HG02571 (cell line): ENCODE measurements around the gene LTBP1.
A peak's percentile ranks its signal among the peaks of the same experiment; 100 is the strongest.

ENCODE experiments used
- ATAC-seq: cut with Tn5 transposase; IDR thresholded peaks from one replicate; pipeline ENCODE4 v1.9.1; 2021; ENCODE audit warnings: mild to moderate bottlenecking, moderate library complexity; ENCODE audit not compliant: unreplicated experiment

The LTBP1 gene

DNA sequence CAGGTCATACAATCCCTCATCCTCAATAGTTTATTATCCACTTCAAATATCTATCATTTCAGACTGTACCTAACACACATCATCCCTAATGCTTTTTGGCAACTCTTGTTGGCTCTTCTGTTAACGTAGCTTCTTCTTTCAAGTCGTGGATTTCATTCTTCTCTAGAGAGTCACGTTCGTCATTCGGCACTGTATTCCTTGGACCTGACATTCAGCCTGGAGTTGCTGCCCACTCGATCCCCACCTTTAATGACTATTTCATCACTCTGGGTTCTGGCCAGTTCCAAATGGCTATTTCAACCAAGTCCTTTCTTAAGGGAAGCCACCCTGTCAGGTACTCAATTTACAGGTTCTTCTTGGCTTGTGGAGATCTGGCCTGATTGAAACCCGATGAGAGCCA is 337.5 kb downstream of the LTBP1 start:
- no peak for ATAC-seq

DNA sequence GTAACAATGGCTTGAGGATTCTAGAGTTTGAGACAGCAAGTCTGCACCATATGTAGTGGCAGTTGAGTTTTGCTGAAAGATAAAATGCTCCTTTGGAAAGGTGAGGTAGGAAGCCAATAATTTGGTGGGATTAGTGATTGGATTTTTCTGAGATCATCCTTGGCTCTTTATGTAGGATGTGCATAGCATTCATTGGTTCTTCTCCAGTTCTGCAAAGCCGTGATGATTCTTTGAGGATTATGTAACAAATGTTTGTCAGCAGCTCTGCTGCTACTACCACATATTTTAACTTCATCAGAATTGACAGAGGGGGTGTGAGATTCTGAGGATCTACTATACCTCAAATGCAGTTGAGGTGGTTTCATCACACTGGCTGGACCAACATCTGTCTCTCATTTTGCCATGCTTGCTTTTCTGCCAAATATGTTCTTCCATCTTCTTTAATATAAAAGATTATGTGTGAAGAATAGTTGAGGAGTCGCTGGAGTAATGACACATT is 340.8 kb downstream of the LTBP1 start:
- ATAC-seq = no peak

DNA sequence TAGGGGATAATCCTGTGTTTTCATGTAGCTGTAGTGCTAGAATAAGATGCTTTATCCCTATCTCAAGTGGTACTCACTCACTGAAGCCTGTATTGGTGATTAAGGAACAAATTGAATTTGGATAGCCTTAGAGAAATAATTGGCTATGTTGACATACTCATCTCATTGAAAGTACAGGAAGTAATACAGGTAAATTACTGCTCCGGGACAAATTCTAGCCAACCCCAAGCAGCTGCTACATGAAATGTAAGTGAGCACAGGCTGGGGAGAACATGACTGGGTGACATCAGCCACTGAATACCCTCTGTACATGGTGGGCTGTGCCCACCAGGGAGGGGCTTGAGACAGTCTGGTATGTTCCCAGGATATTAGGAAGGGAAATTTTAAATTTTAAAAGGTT is 341.3 kb downstream of the LTBP1 start:
- ATAC-seq = no peak

DNA sequence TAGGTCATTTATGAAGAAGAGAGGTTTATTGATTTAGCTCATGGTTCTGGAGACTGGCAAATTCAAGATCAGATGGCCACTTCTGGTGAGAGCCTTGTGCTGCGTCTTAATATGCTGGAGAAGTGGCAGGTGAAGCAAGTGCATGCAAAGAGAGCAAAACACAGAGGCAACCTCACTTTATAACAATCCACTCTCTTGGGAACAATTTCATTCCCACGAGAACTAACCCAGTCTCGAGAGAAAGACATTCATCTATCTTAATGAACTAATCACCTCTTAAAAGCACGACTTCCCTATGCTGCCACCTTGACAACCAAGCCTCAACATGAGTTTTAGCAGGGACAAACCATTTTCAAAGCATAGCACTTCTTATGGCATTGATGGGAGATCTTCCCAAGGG is 343.2 kb downstream of the LTBP1 start:
- no peak for ATAC-seq

DNA sequence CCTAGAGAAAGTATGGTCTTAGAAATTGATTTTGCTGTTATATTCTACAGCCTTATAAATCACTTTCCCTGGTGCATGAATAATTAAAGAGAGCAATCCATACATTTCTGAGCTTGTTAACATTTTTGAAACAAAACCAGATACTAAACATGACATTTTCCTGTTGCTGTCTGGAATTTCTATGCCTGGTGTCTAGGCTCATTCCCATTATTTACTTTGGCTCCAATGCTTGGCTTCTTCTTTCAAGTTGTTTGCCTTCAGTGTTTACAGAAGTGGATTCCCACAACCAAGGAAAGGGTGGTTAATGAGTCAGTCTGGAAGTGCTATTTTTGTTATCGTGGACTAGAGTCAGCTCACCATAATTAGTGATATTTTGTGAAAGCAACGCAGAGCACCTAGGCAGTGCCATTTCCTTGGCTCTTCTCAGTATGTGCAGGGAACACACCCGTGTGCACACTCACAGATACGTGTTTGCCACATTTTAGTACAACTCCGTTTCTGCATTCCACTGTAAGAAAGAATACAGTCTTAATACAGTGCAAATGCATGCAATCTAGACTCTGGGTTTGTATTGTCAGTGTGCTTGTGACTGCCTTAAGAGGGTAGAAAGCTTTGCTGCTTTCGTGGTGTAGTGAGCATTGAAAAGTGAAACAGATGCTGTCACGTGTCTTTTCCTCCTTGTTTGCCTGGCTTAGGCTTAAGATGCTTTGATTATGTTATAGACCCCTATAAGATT is 344.7 kb downstream of the LTBP1 start:
- no peak for ATAC-seq

DNA sequence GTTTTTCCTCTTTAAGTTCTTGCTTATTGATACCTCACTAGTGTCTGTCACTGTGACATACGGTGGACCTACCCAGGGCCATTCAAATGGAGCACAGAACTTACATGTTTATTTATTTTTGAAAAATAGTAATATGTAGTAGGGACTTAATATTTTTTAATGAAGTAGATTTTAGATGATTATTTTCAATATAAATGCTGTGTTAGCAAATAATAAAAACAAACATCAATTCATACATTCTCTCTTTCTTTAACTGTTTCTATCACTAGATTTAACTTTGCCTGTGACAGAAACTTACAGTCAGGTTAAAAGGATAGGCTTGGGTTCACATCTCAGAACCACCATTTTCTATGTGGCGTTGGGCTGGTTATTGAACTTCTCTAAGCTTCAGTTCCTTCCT is 345.3 kb downstream of the LTBP1 start:
- no peak for ATAC-seq

DNA sequence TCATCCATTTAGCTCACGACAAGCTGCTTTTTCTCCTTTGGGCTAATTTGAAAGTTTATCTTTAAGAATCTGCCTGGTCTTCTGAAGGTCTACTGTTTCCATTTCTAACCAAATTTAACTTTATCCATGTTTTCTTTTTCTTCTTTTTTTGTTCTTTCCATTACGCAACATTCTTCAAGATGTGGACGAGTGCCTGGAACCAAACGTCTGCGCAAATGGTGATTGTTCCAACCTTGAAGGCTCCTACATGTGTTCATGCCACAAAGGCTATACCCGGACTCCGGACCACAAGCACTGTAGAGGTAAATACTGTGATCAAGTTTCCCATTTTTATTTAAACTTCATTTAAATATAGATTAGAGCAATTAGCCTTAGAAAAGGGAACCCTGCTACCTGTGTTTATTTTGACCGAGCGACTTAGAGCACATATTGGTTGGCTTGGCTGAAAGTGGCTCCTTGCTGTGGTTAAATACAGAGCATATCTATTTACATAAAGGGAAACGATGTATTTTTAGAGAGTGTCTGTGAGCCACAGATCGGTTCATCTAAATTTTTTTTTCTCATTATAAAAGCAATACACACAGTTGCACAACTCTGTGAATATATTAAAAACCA is 346.3 kb downstream of the LTBP1 start:
- no peak for ATAC-seq

DNA sequence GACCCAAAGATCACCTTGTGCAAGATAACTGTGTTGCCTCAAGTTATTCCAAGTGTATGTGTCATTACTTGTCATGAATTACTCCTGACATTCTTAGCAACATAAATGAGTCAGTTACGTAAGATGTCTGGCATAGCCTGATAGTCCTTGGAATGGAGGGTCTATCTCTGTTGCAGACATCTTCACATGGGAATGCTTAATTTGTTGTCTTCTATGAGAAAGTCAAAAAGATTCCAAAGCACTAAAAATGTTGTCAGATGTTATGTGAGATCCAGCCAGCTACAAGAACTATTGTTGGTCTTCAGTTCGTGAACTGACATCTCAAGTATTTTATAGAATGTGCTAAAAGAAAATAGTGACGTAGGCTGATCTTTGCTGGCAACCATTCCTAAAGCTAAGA is 351.5 kb downstream of the LTBP1 start:
- no peak for ATAC-seq

DNA sequence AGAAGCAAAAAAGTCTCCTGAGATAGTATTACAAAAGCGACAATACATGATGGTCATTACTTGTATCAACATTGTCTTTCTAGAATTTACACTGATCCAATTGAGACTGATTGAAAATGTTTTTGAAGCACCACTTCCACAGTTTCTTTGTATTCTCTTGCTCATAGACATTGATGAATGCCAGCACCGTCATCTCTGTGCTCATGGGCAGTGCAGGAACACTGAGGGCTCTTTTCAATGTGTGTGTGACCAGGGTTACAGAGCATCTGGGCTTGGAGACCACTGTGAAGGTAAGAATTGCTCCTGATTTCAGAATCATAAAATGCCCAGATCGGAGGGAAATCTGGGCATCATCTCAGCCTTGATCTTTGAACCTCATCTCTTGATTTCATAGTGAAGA is 354.6 kb downstream of the LTBP1 start:
- no peak for ATAC-seq

DNA sequence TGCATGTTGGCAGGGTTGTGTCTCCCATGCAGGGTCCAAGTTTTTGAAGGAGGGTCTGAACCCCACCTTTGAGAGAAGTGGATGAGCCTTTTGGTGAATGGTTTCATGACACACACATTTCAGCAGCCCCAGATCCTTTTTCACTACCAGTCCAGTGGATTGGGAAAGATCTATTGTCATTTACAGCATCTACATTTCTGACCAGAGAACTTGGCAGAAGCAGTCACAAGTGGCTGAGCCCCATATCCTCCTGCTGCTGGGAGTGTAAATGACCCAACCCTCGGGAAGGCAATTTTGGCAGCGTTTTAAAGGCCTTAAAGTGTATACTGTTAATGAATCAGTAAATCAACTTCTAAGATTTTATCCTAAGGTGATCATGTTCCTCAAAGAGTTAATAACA is 355.6 kb downstream of the LTBP1 start:
- no peak for ATAC-seq

DNA sequence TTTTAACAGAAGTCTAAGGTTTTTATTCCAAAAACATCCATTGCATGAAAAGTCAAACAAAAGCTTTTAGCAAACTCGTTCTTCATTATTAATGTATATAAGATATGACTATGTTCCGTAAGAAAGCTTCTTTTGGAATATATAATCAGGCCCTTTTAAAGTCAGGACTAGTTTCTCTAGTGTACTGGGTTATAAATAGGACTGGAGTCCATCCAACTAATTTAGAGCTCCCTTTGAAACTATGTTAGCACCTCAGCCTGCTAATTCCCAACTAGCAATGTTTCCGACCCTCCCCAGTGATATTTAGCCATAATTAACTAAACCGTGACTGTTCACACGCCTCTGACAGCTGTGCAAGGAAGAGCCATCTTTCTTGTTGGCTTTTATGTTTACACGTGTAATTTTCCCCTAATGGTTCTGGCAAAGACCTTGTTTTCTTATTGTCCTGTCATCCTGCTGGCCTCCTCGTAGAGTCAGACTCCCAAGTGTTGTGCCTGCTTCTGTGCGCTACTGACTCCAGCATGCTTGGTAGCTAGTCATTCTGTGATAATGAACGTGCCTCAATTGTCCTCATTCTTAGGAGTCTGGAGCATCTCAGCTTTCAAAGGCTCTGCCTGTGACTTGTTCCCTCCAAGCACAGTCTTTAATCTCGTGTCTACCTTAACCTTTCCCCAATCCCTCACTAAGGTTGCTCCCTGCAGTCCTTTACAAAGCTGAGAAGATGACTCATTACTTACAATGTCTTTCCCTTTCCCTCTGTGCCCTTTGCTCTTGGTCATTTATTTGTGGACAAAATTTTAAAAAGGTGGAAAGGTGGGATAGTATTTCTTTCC is 357.5 kb downstream of the LTBP1 start:
- no peak for ATAC-seq

DNA sequence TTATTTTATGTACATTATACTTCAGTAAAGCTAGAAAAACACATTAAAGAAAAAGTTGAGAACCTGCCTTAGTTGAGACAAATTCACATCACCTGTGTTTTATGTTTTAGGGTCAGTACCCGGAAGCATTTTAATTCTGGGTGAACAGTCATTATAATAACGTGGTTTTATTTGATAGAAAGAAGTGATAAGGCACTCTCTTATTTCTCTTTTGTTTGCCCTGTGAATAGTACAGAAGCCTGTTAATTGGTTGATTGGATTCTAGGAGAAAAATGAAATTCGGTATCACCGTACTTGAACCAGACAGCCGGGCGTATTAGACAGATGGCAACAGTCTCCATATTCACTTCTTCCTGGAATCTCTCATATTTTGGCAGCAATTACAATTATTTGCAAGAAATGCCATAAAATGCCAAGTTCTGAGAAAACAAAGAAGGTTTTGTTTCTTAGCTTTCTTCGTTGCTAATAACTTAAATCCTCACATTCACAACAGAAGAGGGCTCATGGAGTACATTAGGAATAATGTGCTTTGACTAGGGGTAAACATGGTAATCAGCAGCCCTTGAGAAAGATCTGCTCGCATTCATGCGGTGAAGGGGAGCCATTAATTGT is 361.0 kb downstream of the LTBP1 start:
- no peak for ATAC-seq

DNA sequence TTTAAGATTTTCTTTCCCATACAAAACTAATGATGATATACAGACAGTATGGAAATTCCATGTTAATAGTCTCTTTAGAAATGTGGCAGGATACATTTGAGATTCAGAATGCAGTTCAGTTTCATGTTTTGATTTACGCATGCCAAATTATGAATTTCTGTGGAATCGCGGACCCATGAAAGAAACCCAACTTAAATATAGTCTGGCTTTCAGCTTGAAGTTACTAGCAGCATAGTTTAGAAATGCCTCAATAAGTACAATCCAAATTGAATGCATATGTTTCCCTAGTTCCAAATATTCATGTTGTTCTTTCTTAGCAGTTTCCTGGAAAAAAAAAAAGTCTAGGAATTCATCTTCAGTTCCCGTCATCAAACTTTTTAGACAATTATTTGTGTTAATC is 365.6 kb downstream of the LTBP1 start:
- ATAC-seq = no peak

DNA sequence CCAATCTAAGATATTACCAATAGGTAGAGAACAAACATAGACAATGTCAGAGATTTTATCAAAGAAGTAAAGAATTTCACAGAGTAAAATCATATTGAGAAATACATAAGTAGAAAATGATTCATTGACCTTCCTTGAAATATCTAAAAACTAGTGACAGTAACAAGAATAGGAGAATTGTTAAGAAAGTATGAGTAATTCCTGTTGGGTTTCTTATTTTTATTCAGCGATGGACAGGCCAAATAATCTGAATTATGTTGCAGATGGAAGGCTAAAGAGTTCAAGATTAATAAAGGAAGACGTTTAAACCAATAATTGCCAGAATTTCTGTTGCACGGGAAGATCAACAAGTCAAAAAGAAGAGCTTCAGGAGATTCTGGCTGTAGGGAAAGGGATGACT is 366.3 kb downstream of the LTBP1 start:
- no peak for ATAC-seq

DNA sequence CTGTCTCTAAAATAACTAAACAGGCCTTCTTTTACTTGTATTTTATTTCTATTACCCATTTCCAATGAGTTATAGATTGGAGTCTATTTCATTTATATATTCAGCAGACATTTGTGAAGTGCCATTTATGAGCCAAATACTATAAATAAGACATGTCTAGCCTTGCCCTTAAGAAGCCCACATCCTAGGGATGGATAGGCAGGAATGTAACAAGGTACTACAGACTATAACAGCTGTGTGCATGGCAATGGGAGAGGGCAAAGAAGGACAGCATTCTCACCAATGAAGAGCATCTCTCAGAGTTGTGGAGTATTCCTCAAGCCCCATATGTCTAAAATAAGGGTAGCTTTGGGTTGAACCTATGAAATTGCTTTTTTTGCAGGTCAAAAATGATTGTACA is 367.8 kb downstream of the LTBP1 start:
- ATAC-seq = no peak

DNA sequence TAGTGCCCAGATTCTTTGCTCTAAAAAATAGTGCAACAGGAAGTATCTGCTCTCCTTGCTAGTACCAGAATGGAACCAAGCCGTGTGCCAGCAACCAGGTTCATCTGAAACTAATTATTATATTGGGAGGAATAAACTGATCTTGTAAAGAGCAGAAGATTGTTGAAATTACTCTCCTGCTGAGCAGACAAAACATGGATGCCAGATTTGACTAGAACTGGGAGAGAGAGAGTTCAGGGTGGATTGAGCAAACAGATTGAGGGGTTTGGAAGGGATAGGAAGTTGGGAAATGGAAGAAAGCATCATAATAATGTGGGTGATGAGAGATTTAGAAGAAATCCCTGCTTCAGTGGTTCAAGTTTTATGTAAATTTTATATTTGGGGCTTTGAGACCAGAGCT is 369.6 kb downstream of the LTBP1 start:
- ATAC-seq = no peak

DNA sequence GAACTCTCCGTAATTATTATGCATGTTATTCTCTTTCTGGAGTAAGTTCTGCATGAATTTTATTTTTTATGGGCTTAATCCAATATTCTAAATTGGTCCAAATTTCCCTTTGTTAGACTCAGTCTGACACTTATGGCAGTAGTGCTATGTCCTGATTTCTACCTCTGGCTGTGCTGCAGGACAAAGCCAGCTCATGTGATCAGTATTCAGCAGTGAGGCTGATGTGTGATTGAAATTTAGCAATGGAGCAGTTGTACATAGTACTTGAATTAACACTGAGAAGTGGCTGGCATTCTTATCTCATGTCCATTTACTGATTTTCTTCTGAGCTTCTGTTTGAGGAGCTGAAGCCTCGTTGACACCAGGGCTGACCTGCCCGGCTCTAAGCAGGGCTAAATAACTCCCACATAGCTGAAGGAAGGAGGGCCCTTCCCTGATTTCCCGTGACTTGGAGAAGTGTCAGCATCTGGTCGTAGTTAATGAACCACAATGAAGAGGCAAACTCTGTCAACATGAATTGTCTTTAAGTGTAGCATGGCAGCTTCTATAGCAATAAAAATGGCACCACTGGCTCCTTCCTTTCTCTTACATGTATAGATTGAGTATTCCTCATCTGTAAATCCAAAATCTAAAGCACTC is 370.7 kb downstream of the LTBP1 start:
- no peak for ATAC-seq

DNA sequence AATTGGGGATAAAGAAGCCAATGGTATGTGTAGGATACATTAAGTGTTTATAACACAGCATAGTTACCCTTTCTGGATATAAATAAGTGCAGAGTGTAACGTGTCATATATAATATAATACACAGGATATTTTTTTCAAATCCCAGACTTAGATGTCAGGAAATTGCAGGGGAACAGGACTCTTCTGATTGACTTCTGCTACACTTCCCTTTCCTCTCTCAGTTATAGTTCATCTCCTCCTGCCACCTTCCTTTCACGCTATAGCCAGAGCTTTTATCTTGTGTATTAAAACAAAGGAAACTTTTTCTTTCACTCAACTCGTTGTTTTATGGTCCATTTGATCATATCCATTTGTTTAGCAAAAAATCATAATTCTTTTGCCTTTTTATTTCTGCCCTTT is 371.7 kb downstream of the LTBP1 start:
- no peak for ATAC-seq

DNA sequence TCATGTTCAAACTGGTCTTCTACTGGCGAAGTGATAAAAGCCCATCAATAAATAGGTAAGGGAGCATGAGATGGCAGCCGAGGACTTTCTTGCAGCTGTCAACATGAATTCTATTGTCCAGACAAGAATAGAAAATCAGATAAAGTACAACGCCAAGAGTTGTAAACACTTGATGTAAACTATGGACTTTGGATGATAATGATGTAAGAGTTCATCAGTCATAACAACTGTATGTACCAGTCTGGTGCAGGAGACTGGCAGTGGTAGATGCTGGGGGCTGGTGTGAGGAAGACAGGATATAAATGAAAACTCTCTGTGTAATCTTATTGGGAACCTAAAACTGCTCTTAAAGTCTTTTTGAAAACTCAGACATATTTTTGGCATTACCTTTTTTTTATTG is 373.8 kb downstream of the LTBP1 start:
- ATAC-seq = no peak

DNA sequence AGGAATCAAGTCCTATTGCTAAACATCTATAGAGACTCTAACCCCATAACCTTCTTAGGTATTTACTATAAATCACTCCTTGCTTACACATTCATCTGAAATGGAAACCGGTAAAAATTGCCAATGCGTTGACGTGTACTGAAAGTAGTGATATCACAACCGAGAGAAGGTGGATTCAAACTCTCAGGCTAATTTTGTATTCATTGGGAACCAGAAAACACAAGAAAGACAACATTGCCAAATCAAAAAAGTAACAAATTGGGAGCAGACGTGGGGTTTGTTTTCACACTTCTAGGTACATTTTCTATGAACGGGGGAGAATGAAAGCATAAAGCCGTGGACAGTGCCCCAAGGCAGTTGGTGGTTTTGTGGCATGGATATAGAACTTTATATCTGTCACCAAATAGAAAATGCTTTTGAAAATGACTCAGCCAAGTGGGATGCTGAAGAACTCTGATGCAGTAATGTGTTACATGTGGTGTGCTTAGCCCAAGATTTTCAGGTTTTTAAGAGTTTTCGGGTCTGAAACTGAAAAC is 374.6 kb downstream of the LTBP1 start:
- peak; percentile 52 for ATAC-seq
